GM18873 (cell line): ENCODE results near the gene OGN.

ENCODE experiments used
- ATAC-seq: cut with Tn5 transposase; IDR thresholded peaks from one replicate; pipeline ENCODE4 v1.9.1; 2021; ENCODE audit warnings: mild to moderate bottlenecking, moderate library complexity, moderate number of reproducible peaks; ENCODE audit not compliant: unreplicated experiment, low FRiP score

Gene OGN

GRCh38 chr9:92406477-92406876 lies 2.1 kb upstream of the OGN start:
- no peak for ATAC-seq

- no peak for ATAC-seq
Observed at GRCh38 chr9:92405818-92406217, 1.4 kb upstream of the OGN start.

GRCh38 chr9:92402826-92403745 lies 1.3 kb downstream of the OGN start:
- ATAC-seq = no peak

- no peak for ATAC-seq
Observed at GRCh38 chr9:92402360-92402759, 2.0 kb downstream of the OGN start.

GRCh38 chr9:92397853-92398252 lies 6.5 kb downstream of the OGN start:
- ATAC-seq = no peak

GRCh38 chr9:92395617-92396016 lies 8.8 kb downstream of the OGN start:
- ATAC-seq = no peak

- ATAC-seq = no peak
Observed at GRCh38 chr9:92393686-92394085, 10.7 kb downstream of the OGN start.

GRCh38 chr9:92392690-92393089 lies 11.7 kb downstream of the OGN start:
- no peak for ATAC-seq

- ATAC-seq = no peak
Observed at GRCh38 chr9:92385953-92386352, 18.4 kb downstream of the OGN start.

GRCh38 chr9:92385477-92385876 lies 18.9 kb downstream of the OGN start:
- no peak for ATAC-seq

- no peak for ATAC-seq
Observed at GRCh38 chr9:92385001-92385400, 19.4 kb downstream of the OGN start.

GRCh38 chr9:92384375-92384774 lies 20.0 kb downstream of the OGN start:
- ATAC-seq = no peak

- ATAC-seq = no peak
Observed at GRCh38 chr9:92381775-92382174, 22.6 kb downstream of the OGN start.

- ATAC-seq = no peak
Observed at GRCh38 chr9:92380603-92381002, 23.8 kb downstream of the OGN start.

- ATAC-seq = no peak
Observed at GRCh38 chr9:92378865-92379560, 25.4 kb downstream of the OGN start.

- ATAC-seq = no peak
Observed at GRCh38 chr9:92377876-92378275, 26.5 kb downstream of the OGN start.

- ATAC-seq = no peak
Observed at GRCh38 chr9:92373167-92373566, 31.2 kb downstream of the OGN start.

- ATAC-seq = no peak
Observed at GRCh38 chr9:92369075-92369474, 35.3 kb downstream of the OGN start.

- ATAC-seq = no peak
Observed at GRCh38 chr9:92360083-92360482, 44.3 kb downstream of the OGN start.

GRCh38 chr9:92359394-92359995 lies 44.9 kb downstream of the OGN start:
- no peak for ATAC-seq

- no peak for ATAC-seq
Observed at GRCh38 chr9:92353051-92353450, 51.3 kb downstream of the OGN start.
